ENCODE measurements around the gene PIGM.

DNA sequence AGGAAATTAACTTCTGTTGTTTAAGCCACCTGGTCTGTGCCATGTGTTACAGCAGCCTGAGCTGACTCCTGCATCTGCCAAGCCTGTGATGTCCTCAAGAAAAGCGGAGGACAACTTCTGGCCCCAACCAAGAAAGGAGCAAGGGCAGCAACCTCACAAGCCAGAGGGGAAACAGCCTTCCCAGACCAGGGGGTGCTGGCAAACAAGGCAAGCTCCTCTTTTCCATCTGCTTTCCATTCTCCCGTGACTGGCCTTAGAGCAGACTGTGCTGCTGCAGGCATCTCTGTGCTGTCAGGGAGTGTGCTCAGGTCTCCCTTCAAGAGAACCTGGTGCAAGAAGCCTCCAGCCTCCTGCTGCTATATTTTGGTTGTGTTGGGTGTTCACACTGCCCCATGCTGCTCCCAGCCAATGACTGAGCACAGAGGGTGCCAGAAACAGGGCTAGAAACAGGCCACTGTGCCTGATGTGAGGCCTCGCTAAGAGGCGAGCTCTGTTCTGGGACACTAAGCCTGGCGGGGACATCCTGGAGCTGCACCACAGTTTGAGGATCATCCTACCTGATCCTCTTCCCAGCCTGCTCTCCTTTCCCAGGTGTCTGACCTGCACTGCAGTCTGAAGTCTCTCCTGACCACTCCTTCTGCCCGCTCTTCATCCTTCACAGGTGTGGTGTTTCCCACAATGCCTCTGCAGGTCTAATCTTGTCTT, 50.3 kb downstream of the PIGM start:
- no peak for TF ChIP-seq POLR2A (IDR thresholded peaks at IDR 0.05)
- TF ChIP-seq, protein P1, sequence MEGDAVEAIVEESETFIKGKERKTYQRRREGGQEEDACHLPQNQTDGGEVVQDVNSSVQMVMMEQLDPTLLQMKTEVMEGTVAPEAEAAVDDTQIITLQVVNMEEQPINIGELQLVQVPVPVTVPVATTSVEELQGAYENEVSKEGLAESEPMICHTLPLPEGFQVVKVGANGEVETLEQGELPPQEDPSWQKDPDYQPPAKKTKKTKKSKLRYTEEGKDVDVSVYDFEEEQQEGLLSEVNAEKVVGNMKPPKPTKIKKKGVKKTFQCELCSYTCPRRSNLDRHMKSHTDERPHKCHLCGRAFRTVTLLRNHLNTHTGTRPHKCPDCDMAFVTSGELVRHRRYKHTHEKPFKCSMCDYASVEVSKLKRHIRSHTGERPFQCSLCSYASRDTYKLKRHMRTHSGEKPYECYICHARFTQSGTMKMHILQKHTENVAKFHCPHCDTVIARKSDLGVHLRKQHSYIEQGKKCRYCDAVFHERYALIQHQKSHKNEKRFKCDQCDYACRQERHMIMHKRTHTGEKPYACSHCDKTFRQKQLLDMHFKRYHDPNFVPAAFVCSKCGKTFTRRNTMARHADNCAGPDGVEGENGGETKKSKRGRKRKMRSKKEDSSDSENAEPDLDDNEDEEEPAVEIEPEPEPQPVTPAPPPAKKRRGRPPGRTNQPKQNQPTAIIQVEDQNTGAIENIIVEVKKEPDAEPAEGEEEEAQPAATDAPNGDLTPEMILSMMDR (IDR thresholded peaks at IDR 0.05): no peak

Measured in right lobe of liver (tissue), 4 donors.